ENCODE results near the gene PIK3R3.

- TF ChIP-seq CTCF (IDR thresholded peaks at IDR 0.05) (no peak), POLR2A (IDR thresholded peaks at IDR 0.05) (no peak), POLR2AphosphoS5 (IDR thresholded peaks at IDR 0.05) (peak in 1 of 4 donors; percentile 17), EP300 (IDR thresholded peaks at IDR 0.05) (no peak)
Observed at GRCh38 chr1:46131712-46132528, 509 bp downstream of the PIK3R3 start.
